ENCODE data around the gene SPEM1. TPM values are rescaled to one million over a fixed set of nuclear protein-coding genes. Genes with fewer than 3 reads are reported as not detected.

SPEM1 gene, protein sequence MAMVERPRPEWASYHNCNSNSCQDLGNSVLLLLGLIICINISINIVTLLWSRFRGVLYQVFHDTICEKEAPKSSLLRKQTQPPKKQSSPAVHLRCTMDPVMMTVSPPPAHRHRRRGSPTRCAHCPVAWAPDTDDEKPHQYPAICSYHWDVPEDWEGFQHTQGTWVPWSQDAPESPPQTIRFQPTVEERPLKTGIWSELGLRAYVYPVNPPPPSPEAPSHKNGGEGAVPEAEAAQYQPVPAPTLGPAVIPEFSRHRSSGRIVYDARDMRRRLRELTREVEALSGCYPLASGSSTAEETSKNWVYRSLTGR
- total RNA-seq: not detected

GRCh38 chr17:7419819-7420610, at the start of gene SPEM1:
SPEM1 (plus strand) TSS chr17:7420324; CDS start chr17:7420385, 61 bp downstream.
- H3K9me3 Mint-ChIP-seq: no peaks in the 10 kb centered on the region
- DNase-seq: no peak
- no peak within 1 kb of the TSS for H3K4me3 Mint-ChIP-seq
- H3K4me1 Mint-ChIP-seq: no peaks in the 10 kb centered on the region
- ChIA-PET CTCF (interaction anchor here (0.9 to 2.5 kb wide), 3 partner anchors 11 to 66 kb away, joined by 3 to 12 read pairs (median 3); partner anchors contain the start of gene TMEM102), POLR2A (no interaction called here)
- no peaks in the 10 kb centered on the region for H3K36me3 Mint-ChIP-seq (ENCODE audit: low read depth)
- no peaks in the 10 kb centered on the region for H3K27me3 Mint-ChIP-seq
- peak within 1 kb of the TSS; percentile 73 for H3K27ac Mint-ChIP-seq

GRCh38 chr17:7370853-7371252, 49.3 kb upstream of the SPEM1 start:
- Mint-ChIP-seq H3K9me3 (no peaks in the 10 kb centered on the region), H3K36me3 (ENCODE audit: low read depth) (no peaks in the 10 kb centered on the region), H3K27me3 (peaks cover 4% of the 10 kb centered on the region), H3K4me1 (no peaks in the 10 kb centered on the region), H3K27ac (no peak overlapping the region), H3K4me3 (no peak overlapping the region)
- ChIA-PET POLR2A (no interaction called here), CTCF (interaction anchor here (1.1 to 1.9 kb wide), 3 partner anchors 15 to 74 kb away, joined by 3 to 6 read pairs (median 6); no protein-coding TSS in a partner anchor)
- DNase-seq: no peak

- H3K9me3 Mint-ChIP-seq: peaks cover 4% of the 10 kb centered on the region
- H3K36me3 Mint-ChIP-seq (ENCODE audit: low read depth): peaks cover 3% of the 10 kb centered on the region
- CTCF ChIA-PET: interaction anchor here (1.2 kb wide), 1 partner anchor 18 kb away, joined by 5 read pairs; no protein-coding TSS in a partner anchor
- POLR2A ChIA-PET: no interaction called here
- no peak overlapping the region for H3K4me3 Mint-ChIP-seq
- H3K27me3 Mint-ChIP-seq: peaks cover 15% of the 10 kb centered on the region
- no peaks in the 10 kb centered on the region for H3K4me1 Mint-ChIP-seq
- DNase-seq: no peak
- no peak overlapping the region for H3K27ac Mint-ChIP-seq
Observed at GRCh38 chr17:7374353-7374752, 45.8 kb upstream of the SPEM1 start.

DNA sequence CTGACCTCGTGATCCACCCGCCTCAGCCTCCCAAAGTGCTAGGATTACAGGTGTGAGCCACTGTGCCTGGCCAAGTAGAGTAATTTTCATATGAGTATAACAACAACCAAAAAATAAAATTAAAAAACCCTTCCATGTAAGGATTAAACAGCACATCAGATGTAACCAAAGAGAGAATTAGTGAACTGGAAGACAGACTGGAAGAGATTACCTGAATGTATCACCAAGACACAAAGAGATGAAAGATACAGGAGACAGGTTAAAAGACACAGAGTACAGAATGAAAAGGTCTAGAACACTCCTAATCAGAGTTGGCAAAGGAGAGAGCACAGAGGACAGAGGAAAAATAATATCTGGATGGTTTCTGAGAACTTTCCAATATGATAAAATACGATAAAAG, 41.0 kb upstream of the SPEM1 start:
- H3K9me3 Mint-ChIP-seq: peaks cover 4% of the 10 kb centered on the region
- no peak for DNase-seq
- no peak overlapping the region for H3K27ac Mint-ChIP-seq
- POLR2A ChIA-PET: no interaction called here
- peaks cover 41% of the 10 kb centered on the region for H3K27me3 Mint-ChIP-seq
- CTCF ChIA-PET: no interaction called here
- no peak overlapping the region for H3K4me3 Mint-ChIP-seq
- H3K4me1 Mint-ChIP-seq: peaks cover 15% of the 10 kb centered on the region
- peaks cover 3% of the 10 kb centered on the region for H3K36me3 Mint-ChIP-seq (ENCODE audit: low read depth)

DNA sequence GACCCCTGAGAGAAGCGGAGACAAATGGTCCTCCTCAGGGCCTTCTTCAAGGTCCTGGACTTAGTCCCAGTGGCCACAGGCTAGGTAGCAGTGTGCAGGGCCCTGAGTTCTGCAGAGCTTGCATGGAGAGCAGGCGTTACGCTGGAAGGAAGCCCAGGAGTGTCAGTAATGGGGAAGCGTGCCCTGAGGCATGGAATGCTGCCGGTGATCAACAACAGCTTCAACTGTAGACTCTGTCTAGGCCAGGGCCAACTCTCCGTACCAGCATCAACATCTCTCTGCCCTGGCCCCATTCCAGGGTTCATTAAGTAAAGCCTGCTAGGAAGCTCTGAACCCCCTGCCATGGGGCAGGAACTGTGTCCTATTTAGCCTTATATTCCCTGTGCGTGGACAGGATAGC, 39.8 kb upstream of the SPEM1 start:
- H3K4me3 Mint-ChIP-seq: no peak overlapping the region
- H3K27me3 Mint-ChIP-seq: peaks cover 41% of the 10 kb centered on the region
- H3K4me1 Mint-ChIP-seq: peaks cover 21% of the 10 kb centered on the region
- ChIA-PET POLR2A (no interaction called here), CTCF (interaction anchor here (0.6 to 2.8 kb wide), 2 partner anchors 14 to 25 kb away, joined by 3 to 17 read pairs; partner anchors contain the start of gene TMEM95)
- no peak overlapping the region for H3K27ac Mint-ChIP-seq
- peaks cover 4% of the 10 kb centered on the region for H3K9me3 Mint-ChIP-seq
- DNase-seq: no peak
- H3K36me3 Mint-ChIP-seq (ENCODE audit: low read depth): peaks cover 3% of the 10 kb centered on the region

DNA sequence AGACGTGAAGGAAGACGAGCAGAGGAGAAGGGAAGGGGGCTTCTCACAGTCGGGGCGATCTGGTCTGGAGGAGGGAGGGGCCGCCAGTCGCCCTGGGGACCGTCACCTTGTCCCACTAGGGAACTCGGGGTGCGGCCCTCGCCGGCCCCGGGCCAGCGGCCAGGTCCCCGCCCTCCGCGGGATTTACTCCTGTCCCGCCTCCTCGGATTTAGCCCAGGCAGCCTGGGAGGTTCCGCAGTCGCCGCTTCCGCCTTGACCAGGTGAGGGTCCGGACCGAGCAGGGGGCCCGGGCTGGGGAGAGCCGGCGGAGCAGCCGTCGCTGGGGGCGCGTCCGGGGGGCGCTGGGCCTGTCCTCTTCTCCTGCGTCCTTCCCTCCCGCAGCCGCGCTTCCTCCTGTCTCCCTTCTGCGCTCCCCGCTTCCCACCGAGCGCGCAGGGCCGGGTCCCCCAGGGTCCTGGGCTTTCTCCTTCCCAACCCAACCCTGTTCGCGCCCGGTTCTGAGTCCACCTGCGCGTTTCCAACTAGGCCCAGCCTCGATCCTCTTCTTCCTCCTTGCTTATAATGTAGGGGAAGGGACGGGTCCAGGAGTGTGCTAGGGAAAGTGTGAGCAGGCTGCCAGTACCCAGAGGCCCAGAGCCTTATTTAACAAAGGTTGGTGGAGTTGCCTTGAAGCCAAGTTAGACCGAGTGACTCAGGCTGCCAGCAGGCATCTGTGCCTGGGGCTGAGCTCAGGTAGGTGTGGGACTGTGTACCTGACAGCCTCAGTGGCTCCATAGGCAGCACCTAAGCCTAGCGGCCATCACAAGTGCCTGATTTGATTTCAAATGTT, 39.1 kb upstream of the SPEM1 start, which contains the start of gene TNK1:
Gene TNK1 (plus strand): TSS at position 235 of the 829 bp plus-strand sequence. CDS start 1,838 bp downstream, outside the sequence.
- peaks cover 4% of the 10 kb centered on the region for H3K9me3 Mint-ChIP-seq
- ChIA-PET CTCF (interaction anchor here (0.6 to 2.8 kb wide), 6 partner anchors 14 to 86 kb away, joined by 3 to 17 read pairs (median 4); partner anchors contain the start of genes PLSCR3, TMEM102 and TMEM95), POLR2A (interaction anchor here (0.6 kb wide), 1 partner anchor 163 kb away, joined by 3 read pairs; no protein-coding TSS in a partner anchor)
- peaks cover 3% of the 10 kb centered on the region for H3K36me3 Mint-ChIP-seq (ENCODE audit: low read depth)
- H3K27ac Mint-ChIP-seq: no peak within 1 kb of the TSS
- H3K4me3 Mint-ChIP-seq: no peak within 1 kb of the TSS
- DNase-seq: no peak
- peaks cover 41% of the 10 kb centered on the region for H3K27me3 Mint-ChIP-seq
- peaks cover 24% of the 10 kb centered on the region for H3K4me1 Mint-ChIP-seq

- CTCF ChIA-PET: interaction anchor here (1.6 kb wide), 1 partner anchor 178 kb away, joined by 7 read pairs; no protein-coding TSS in a partner anchor
- H3K4me3 Mint-ChIP-seq: no peak overlapping the region
Observed at GRCh38 chr17:7382901-7383300, 37.2 kb upstream of the SPEM1 start.

DNA sequence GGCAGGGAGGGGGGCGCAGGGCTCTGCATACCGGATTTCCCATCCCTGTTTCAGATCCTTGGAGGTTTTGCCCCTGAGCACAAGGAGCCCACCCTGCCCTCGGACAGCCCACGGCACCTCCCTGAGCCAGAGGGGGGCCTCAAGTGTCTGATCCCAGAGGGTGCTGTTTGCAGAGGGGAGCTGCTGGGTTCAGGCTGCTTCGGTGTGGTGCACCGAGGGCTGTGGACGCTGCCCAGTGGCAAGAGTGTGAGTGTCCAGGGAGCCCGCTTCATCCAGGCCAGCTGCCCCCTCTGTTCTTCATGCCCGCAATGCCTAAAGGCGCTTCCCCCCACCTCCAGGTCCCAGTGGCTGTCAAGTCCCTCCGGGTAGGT, 36.8 kb upstream of the SPEM1 start:
- ChIA-PET POLR2A (no interaction called here), CTCF (interaction anchor here (1.5 kb wide), 1 partner anchor 177 kb away, joined by 3 read pairs; no protein-coding TSS in a partner anchor)
- H3K9me3 Mint-ChIP-seq: peaks cover 4% of the 10 kb centered on the region
- H3K36me3 Mint-ChIP-seq (ENCODE audit: low read depth): peaks cover 3% of the 10 kb centered on the region
- H3K4me3 Mint-ChIP-seq: no peak overlapping the region
- DNase-seq: no peak
- peaks cover 33% of the 10 kb centered on the region for H3K27me3 Mint-ChIP-seq
- peaks cover 24% of the 10 kb centered on the region for H3K4me1 Mint-ChIP-seq
- no peak overlapping the region for H3K27ac Mint-ChIP-seq

More at GRCh38 chr17:7382901-7383300, 37.2 kb upstream of the SPEM1 start:
- POLR2A ChIA-PET: no interaction called here
- H3K9me3 Mint-ChIP-seq: peaks cover 4% of the 10 kb centered on the region
- H3K36me3 Mint-ChIP-seq (ENCODE audit: low read depth): peaks cover 3% of the 10 kb centered on the region
- no peak overlapping the region for H3K27ac Mint-ChIP-seq
- no peak for DNase-seq
- H3K4me1 Mint-ChIP-seq: peaks cover 24% of the 10 kb centered on the region
- peaks cover 33% of the 10 kb centered on the region for H3K27me3 Mint-ChIP-seq

- H3K4me1 Mint-ChIP-seq: peaks cover 24% of the 10 kb centered on the region
- CTCF ChIA-PET: interaction anchor here (0.7 to 1.5 kb wide), 3 partner anchors 18 to 176 kb away, joined by 3 read pairs; no protein-coding TSS in a partner anchor
- peak; percentile 82 for DNase-seq
- peaks cover 4% of the 10 kb centered on the region for H3K9me3 Mint-ChIP-seq
- H3K36me3 Mint-ChIP-seq (ENCODE audit: low read depth): peaks cover 4% of the 10 kb centered on the region
- POLR2A ChIA-PET: no interaction called here
- H3K27ac Mint-ChIP-seq: peak overlapping the region; percentile 83
- peak overlapping the region; percentile 73 for H3K4me3 Mint-ChIP-seq
- peaks cover 33% of the 10 kb centered on the region for H3K27me3 Mint-ChIP-seq
Observed at GRCh38 chr17:7383742-7384488, 36.2 kb upstream of the SPEM1 start.

DNA sequence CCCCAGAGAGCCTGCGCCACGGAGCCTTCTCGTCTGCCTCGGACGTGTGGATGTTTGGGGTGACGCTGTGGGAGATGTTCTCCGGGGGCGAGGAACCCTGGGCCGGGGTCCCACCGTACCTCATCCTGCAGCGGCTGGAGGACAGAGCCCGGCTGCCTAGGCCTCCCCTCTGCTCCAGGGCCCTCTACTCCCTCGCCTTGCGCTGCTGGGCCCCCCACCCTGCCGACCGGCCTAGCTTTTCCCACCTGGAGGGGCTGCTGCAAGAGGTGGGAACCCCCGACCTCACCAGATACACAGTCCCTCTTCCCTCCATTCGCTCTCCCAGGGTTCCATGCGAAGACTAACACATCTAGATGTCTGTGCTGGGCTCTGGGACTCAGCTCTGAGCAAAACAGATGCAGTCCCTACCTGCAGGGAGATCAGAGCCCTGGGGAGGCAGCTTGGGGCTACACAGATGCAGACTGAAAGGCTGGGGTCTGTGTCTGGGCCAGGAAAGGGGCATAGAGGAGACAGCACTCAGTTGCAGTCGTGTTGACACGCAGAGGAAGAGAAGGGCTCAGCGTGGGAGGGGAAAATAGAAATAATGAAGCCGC, 35.5 kb upstream of the SPEM1 start:
- no peak for DNase-seq
- H3K4me1 Mint-ChIP-seq: peaks cover 24% of the 10 kb centered on the region
- peak overlapping the region; percentile 73 for H3K4me3 Mint-ChIP-seq
- no peaks in the 10 kb centered on the region for H3K9me3 Mint-ChIP-seq
- peaks cover 27% of the 10 kb centered on the region for H3K27me3 Mint-ChIP-seq
- ChIA-PET CTCF (interaction anchor here (0.7 to 1.5 kb wide), 6 partner anchors 14 to 304 kb away, joined by 3 read pairs; partner anchors contain the start of gene TMEM256), POLR2A (no interaction called here)
- peaks cover 8% of the 10 kb centered on the region for H3K36me3 Mint-ChIP-seq (ENCODE audit: low read depth)
- H3K27ac Mint-ChIP-seq: peak overlapping the region; percentile 83

DNA sequence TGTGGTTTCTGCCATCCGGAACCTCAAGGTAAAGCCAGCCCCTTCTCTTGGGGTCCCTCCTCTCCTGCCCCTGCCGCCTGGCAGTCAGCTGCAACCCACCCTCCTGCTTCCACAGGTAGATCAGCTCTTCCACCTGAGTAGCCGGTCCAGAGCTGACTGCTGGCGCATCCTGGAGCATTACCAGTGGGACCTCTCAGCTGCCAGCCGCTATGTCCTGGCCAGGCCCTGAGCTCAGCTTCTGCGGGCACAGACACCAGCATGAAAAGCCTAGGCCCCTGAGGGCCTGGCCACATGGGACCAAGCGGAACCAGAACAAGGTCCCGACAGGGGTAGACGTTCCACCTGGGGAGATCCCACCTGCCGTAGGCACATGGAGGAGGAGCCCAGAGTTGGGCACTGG, 31.3 kb upstream of the SPEM1 start:
- ChIA-PET CTCF (interaction anchor here (1.0 to 1.6 kb wide), 5 partner anchors 9 to 99 kb away, joined by 3 to 8 read pairs (median 5); partner anchors contain the start of gene TMEM95), POLR2A (no interaction called here)
- Mint-ChIP-seq H3K36me3 (ENCODE audit: low read depth) (peaks cover 37% of the 10 kb centered on the region), H3K4me1 (peaks cover 34% of the 10 kb centered on the region), H3K4me3 (no peak overlapping the region), H3K27me3 (no peaks in the 10 kb centered on the region), H3K27ac (no peak overlapping the region), H3K9me3 (no peaks in the 10 kb centered on the region)
- DNase-seq: no peak

Measured in activated CD4-positive, alpha-beta T cell treated with anti-CD3 and anti-CD28 coated beads, Interleukin-2, amount 10 ng/mL, durations not matched to agents 7 days and 5 days (primary cell).